ENCODE measurements around the gene ITM2C.

ITM2C gene

GRCh38 chr2:230893338-230893737, 28.6 kb downstream of the ITM2C start:
- no peak overlapping the region for H3K4me3 ChIP-seq (ENCODE audit: low read length)
- no peak overlapping the region for H3K27ac ChIP-seq (ENCODE audit: low read depth, low read length)
- H3K36me3 ChIP-seq (ENCODE audit: control insufficient read depth, insufficient read depth, low read length) = no peaks in the 10 kb centered on the region
- H3K9ac ChIP-seq (ENCODE audit: low read length) = no peak overlapping the region
- H3K4me1 ChIP-seq (ENCODE audit: control insufficient read depth, insufficient read depth, low read length) = no peaks in the 10 kb centered on the region
- no peaks in the 10 kb centered on the region for H3K27me3 ChIP-seq (ENCODE audit: control insufficient read depth, insufficient read depth, low read length)

DNA sequence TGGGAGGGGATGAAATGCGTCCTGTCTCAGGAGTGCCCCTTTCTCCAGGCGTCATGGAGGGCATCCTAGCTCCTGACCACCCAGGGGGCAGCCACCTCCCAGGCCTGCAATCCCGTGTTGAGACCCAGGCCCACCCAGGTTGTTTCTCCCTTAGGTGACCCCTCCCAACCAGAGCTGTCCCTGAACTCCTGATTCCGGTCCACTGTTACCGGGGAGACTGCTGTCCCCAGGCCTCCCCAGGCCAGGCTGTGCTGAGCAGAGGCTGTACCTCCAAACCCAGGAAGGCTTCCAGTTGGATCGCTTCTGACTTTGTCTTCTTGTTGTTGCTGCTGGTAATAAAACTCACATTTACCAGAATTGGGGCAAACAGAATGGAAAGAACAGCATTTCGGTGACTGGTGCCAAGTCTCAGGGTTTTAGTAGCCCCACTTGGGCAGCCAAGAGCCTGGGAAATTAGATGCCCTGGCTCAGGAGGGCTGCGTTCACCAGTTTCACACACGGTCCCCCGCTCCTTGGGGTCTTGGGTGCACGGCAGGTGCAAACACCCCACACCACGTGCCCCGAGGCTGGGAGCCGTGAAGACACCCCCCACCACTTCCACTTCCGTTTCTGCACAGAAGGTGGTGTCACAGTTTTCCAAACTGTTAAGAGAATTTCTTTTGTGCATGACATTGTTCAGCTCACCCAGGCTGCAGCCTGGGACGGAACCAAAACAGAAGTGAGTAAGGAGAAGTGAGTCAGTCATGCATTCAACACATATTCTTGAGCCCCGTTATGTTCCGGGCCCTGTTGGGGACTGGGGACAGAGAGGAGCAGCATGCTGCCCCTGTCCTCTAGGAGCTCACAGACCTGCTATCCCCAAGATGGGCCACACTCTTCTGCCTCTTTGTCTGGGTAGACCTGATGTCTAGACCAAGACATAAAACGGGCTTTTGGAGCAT, 29.4 kb downstream of the ITM2C start:
- H3K9ac ChIP-seq (ENCODE audit: low read length) = no peak overlapping the region
- no peak overlapping the region for H3K27ac ChIP-seq (ENCODE audit: low read depth, low read length)
- H3K36me3 ChIP-seq (ENCODE audit: control insufficient read depth, insufficient read depth, low read length) = no peaks in the 10 kb centered on the region
- H3K4me1 ChIP-seq (ENCODE audit: control insufficient read depth, insufficient read depth, low read length) = no peaks in the 10 kb centered on the region
- no peaks in the 10 kb centered on the region for H3K27me3 ChIP-seq (ENCODE audit: control insufficient read depth, insufficient read depth, low read length)
- H3K4me3 ChIP-seq (ENCODE audit: low read length) = no peak overlapping the region

GRCh38 chr2:230895536-230896345, 31.0 kb downstream of the ITM2C start:
- Histone ChIP-seq H3K9ac (ENCODE audit: low read length) (no peak overlapping the region), H3K4me1 (ENCODE audit: control insufficient read depth, insufficient read depth, low read length) (no peaks in the 10 kb centered on the region), H3K27me3 (ENCODE audit: control insufficient read depth, insufficient read depth, low read length) (no peaks in the 10 kb centered on the region), H3K27ac (ENCODE audit: low read depth, low read length) (no peak overlapping the region), H3K4me3 (ENCODE audit: low read length) (no peak overlapping the region), H3K36me3 (ENCODE audit: control insufficient read depth, insufficient read depth, low read length) (no peaks in the 10 kb centered on the region)

- Histone ChIP-seq H3K9ac (ENCODE audit: low read length) (no peak overlapping the region), H3K4me3 (ENCODE audit: low read length) (no peak overlapping the region), H3K27ac (ENCODE audit: low read depth, low read length) (no peak overlapping the region), H3K27me3 (ENCODE audit: control insufficient read depth, insufficient read depth, low read length) (no peaks in the 10 kb centered on the region), H3K4me1 (ENCODE audit: control insufficient read depth, insufficient read depth, low read length) (no peaks in the 10 kb centered on the region), H3K36me3 (ENCODE audit: control insufficient read depth, insufficient read depth, low read length) (no peaks in the 10 kb centered on the region)
Observed at GRCh38 chr2:230896346-230897115, 31.8 kb downstream of the ITM2C start.

DNA sequence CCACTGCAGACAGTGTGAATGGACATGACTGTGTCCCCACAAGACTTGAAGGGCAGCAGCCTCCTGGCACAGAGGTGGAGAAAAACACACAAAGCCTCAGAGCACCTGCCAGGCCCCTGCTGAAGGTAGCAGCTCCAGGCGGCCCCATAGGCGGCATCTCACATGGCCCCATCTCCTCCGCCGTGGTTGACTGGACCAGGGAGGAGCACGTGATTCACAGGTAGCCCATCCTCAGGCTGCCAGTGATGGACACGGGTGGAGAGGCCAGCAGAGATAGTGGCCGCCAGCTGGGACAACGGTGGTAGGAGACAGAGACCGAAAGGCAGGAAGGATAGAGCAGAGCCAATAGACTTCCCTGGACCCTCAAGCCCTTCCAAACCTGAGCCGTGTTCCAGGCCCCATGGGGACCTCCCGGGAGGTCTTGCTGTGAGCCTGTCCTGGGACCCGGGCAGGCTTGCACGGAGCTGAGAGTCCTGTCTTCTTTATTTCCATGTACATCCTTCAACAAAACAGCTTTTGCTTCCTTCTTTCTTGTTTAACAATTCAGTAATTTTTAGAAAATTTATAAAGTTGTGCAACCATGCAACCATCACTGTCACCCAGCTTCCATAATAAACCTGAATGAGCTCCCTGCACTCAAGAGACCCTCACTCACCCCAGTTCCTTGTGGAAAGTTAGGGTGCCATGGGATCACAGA, 33.4 kb downstream of the ITM2C start:
- Histone ChIP-seq H3K27ac (ENCODE audit: low read depth, low read length) (no peak overlapping the region), H3K4me3 (ENCODE audit: low read length) (no peak overlapping the region), H3K4me1 (ENCODE audit: control insufficient read depth, insufficient read depth, low read length) (no peaks in the 10 kb centered on the region), H3K27me3 (ENCODE audit: control insufficient read depth, insufficient read depth, low read length) (no peaks in the 10 kb centered on the region), H3K36me3 (ENCODE audit: control insufficient read depth, insufficient read depth, low read length) (no peaks in the 10 kb centered on the region), H3K9ac (ENCODE audit: low read length) (no peak overlapping the region)

DNA sequence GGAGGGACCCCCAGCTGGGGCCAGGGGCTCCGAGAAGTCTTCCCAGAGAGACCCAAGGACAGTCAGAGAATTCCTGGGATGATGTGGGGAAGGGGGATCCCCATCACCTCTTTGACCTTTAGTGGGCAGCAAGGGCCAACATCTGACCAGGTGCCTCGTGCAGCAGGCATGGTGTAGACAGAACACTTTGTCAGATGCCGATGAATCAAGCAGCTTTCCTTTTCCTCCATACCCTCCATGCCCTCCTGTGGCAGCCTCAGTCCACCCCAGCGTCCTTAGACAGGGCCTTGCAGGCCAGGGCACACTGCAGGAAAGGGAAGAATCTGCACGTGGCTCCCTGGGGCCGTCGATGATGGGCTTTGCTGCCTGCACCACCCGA, 34.0 kb downstream of the ITM2C start:
- no peak overlapping the region for H3K27ac ChIP-seq (ENCODE audit: low read depth, low read length)
- H3K27me3 ChIP-seq (ENCODE audit: control insufficient read depth, insufficient read depth, low read length) = no peaks in the 10 kb centered on the region
- H3K9ac ChIP-seq (ENCODE audit: low read length) = no peak overlapping the region
- no peak overlapping the region for H3K4me3 ChIP-seq (ENCODE audit: low read length)
- no peaks in the 10 kb centered on the region for H3K4me1 ChIP-seq (ENCODE audit: control insufficient read depth, insufficient read depth, low read length)
- no peaks in the 10 kb centered on the region for H3K36me3 ChIP-seq (ENCODE audit: control insufficient read depth, insufficient read depth, low read length)

DNA sequence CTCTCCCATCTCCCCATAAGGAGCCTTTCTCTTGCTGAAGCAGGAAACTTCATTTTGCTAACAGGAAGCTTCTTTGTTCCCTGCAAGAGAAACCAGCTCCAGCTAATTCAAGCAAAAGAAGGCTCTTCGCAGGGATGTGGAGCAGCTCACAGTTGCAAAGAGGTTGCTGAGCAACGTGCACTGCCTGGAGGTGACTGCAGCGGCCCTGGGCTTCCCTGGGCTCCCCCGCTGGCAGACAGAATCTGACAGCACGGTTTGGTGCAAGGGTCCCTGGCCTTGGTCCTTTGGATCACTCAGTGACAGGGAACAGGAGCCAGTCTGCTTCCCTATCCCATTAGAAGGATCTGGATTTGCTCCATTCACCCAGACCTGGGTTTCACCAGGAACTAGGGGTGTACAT, 34.5 kb downstream of the ITM2C start:
- no peaks in the 10 kb centered on the region for H3K36me3 ChIP-seq (ENCODE audit: control insufficient read depth, insufficient read depth, low read length)
- H3K27me3 ChIP-seq (ENCODE audit: control insufficient read depth, insufficient read depth, low read length) = no peaks in the 10 kb centered on the region
- no peak overlapping the region for H3K9ac ChIP-seq (ENCODE audit: low read length)
- no peak overlapping the region for H3K4me3 ChIP-seq (ENCODE audit: low read length)
- no peak overlapping the region for H3K27ac ChIP-seq (ENCODE audit: low read depth, low read length)
- no peaks in the 10 kb centered on the region for H3K4me1 ChIP-seq (ENCODE audit: control insufficient read depth, insufficient read depth, low read length)

DNA sequence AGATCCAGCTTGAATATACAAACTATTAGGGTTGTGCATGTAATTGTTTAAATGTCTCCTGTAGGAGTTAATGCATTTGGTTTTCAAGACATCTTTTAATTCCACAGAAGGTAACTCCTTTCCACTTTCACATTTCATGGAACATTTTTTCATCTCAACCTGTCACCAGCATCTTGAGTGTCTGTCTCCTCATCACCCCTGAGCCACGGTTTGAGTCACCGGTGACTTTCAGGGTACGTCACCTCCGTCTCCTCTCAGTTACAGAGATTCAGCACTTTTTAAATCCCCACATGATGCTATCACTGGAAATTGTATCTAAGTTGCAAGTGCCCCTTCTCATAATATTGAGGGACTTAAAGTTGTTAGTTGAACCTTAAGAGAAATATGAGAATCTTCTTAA, 35.0 kb downstream of the ITM2C start:
- no peak overlapping the region for H3K27ac ChIP-seq (ENCODE audit: low read depth, low read length)
- no peak overlapping the region for H3K4me3 ChIP-seq (ENCODE audit: low read length)
- no peaks in the 10 kb centered on the region for H3K4me1 ChIP-seq (ENCODE audit: control insufficient read depth, insufficient read depth, low read length)

GRCh38 chr2:230900336-230900995, 35.7 kb downstream of the ITM2C start:
- H3K9ac ChIP-seq (ENCODE audit: low read length) = no peak overlapping the region

More for the DNA sequence above, 35.0 kb downstream of the ITM2C start:
- no peaks in the 10 kb centered on the region for H3K36me3 ChIP-seq (ENCODE audit: control insufficient read depth, insufficient read depth, low read length)
- H3K9ac ChIP-seq (ENCODE audit: low read length) = no peak overlapping the region
- H3K27me3 ChIP-seq (ENCODE audit: control insufficient read depth, insufficient read depth, low read length) = no peaks in the 10 kb centered on the region

GRCh38 chr2:230901006-230901405, 36.3 kb downstream of the ITM2C start:
- Histone ChIP-seq H3K36me3 (ENCODE audit: control insufficient read depth, insufficient read depth, low read length) (no peaks in the 10 kb centered on the region), H3K4me1 (ENCODE audit: control insufficient read depth, insufficient read depth, low read length) (no peaks in the 10 kb centered on the region), H3K27ac (ENCODE audit: low read depth, low read length) (no peak overlapping the region), H3K27me3 (ENCODE audit: control insufficient read depth, insufficient read depth, low read length) (no peaks in the 10 kb centered on the region), H3K9ac (ENCODE audit: low read length) (no peak overlapping the region), H3K4me3 (ENCODE audit: low read length) (no peak overlapping the region)

More at GRCh38 chr2:230900336-230900995, 35.7 kb downstream of the ITM2C start:
- H3K27me3 ChIP-seq (ENCODE audit: control insufficient read depth, insufficient read depth, low read length) = no peaks in the 10 kb centered on the region
- no peak overlapping the region for H3K27ac ChIP-seq (ENCODE audit: low read depth, low read length)
- no peaks in the 10 kb centered on the region for H3K36me3 ChIP-seq (ENCODE audit: control insufficient read depth, insufficient read depth, low read length)
- no peak overlapping the region for H3K4me3 ChIP-seq (ENCODE audit: low read length)
- no peaks in the 10 kb centered on the region for H3K4me1 ChIP-seq (ENCODE audit: control insufficient read depth, insufficient read depth, low read length)

- no peak overlapping the region for H3K27ac ChIP-seq (ENCODE audit: low read depth, low read length)
- no peaks in the 10 kb centered on the region for H3K36me3 ChIP-seq (ENCODE audit: control insufficient read depth, insufficient read depth, low read length)
- H3K9ac ChIP-seq (ENCODE audit: low read length) = no peak overlapping the region
- H3K4me3 ChIP-seq (ENCODE audit: low read length) = no peak overlapping the region
- H3K27me3 ChIP-seq (ENCODE audit: control insufficient read depth, insufficient read depth, low read length) = no peaks in the 10 kb centered on the region
- H3K4me1 ChIP-seq (ENCODE audit: control insufficient read depth, insufficient read depth, low read length) = no peaks in the 10 kb centered on the region
Observed at GRCh38 chr2:230902180-230902899, 37.6 kb downstream of the ITM2C start.
